ENCODE data around the gene MOB3C.

The MOB3C gene

GRCh38 chr1:46642115-46642680 lies 25.6 kb upstream of the MOB3C start:
- in situ Hi-C loops (cut with MboI; ENCODE audit: low sequenced_read_pairs, unreplicated experiment), result no loop called here
- TF ChIP-seq, protein P1, sequence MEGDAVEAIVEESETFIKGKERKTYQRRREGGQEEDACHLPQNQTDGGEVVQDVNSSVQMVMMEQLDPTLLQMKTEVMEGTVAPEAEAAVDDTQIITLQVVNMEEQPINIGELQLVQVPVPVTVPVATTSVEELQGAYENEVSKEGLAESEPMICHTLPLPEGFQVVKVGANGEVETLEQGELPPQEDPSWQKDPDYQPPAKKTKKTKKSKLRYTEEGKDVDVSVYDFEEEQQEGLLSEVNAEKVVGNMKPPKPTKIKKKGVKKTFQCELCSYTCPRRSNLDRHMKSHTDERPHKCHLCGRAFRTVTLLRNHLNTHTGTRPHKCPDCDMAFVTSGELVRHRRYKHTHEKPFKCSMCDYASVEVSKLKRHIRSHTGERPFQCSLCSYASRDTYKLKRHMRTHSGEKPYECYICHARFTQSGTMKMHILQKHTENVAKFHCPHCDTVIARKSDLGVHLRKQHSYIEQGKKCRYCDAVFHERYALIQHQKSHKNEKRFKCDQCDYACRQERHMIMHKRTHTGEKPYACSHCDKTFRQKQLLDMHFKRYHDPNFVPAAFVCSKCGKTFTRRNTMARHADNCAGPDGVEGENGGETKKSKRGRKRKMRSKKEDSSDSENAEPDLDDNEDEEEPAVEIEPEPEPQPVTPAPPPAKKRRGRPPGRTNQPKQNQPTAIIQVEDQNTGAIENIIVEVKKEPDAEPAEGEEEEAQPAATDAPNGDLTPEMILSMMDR (IDR thresholded peaks at IDR 0.05; ENCODE audit: borderline replicate concordance, control extremely low read depth, extremely low read depth, insufficient read depth, missing control alignments), result no peak
- DNase-seq (ENCODE audit: low spot score), result no peak

DNA sequence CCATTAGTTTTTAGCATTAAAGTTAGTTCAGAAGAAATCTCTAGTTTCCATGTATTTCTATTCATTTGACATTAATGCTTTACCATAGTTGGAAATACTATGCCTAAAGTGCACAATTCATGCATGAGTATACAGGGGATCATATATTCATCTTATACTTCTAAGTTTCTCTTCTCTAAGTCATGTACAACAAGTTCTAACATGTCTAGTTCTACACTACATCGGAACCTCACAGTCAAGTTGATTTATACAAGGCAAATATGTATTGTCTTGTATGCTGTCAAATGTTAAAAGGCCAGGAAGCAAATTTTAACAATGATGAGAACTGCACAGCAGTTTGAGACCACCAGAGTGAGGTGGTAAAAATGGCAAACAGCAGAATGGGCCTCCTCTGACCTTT lies 22.9 kb upstream of the MOB3C start:
- no peak for DNase-seq (ENCODE audit: low spot score)
- in situ Hi-C loops (cut with MboI; ENCODE audit: low sequenced_read_pairs, unreplicated experiment), result no loop called here
- TF ChIP-seq, protein P1 (IDR thresholded peaks at IDR 0.05; ENCODE audit: borderline replicate concordance, control extremely low read depth, extremely low read depth, insufficient read depth, missing control alignments), result no peak

DNA sequence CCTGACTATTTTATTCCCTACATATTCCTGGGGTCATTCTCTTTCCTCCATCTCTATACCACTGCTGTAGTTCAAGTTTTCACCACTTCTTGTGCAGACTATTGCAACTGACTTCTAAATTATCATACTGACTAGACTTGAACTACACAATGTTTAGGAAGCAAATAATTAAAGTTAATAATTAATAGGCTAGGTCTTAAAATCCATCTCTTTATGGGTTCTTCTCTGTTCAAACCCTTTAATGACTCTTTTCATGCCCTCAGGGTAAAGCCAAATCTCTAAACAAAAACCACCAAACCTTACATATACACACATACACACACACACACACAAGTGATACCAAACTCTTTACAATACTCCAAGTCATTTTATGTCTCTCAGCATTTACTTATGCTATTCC lies 22.3 kb upstream of the MOB3C start:
- TF ChIP-seq, protein P1 (IDR thresholded peaks at IDR 0.05; ENCODE audit: borderline replicate concordance, control extremely low read depth, extremely low read depth, insufficient read depth, missing control alignments), result no peak
- in situ Hi-C loops (cut with MboI; ENCODE audit: low sequenced_read_pairs, unreplicated experiment), result no loop called here
- no peak for DNase-seq (ENCODE audit: low spot score)

GRCh38 chr1:46637444-46638083 lies 21.0 kb upstream of the MOB3C start:
- TF ChIP-seq, protein P1 (IDR thresholded peaks at IDR 0.05; ENCODE audit: borderline replicate concordance, control extremely low read depth, extremely low read depth, insufficient read depth, missing control alignments), result no peak
- DNase-seq (ENCODE audit: low spot score), result no peak
- in situ Hi-C loops (cut with MboI; ENCODE audit: low sequenced_read_pairs, unreplicated experiment), result no loop called here

DNA sequence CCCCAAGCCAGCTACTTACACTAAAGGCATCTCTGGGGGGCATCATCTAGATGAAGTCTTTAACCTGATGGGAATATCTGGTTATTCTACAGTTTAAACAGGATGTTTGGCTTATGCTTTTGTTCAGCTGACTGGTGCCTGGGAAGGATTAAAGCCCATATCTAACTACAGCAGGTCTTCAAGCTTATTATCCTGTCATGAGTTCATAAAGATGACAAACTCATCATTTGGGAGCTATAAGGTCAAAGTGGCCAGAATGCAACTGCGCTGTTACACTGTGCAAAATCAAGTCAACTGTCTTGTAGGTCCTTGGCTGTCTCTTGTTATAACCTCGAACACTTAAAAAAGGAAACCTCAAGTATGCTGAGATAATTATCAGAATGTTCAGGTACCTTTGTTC lies 18.6 kb upstream of the MOB3C start:
- in situ Hi-C loops (cut with MboI; ENCODE audit: low sequenced_read_pairs, unreplicated experiment), result no loop called here
- no peak for DNase-seq (ENCODE audit: low spot score)
- TF ChIP-seq, protein P1 (IDR thresholded peaks at IDR 0.05; ENCODE audit: borderline replicate concordance, control extremely low read depth, extremely low read depth, insufficient read depth, missing control alignments), result no peak

DNA sequence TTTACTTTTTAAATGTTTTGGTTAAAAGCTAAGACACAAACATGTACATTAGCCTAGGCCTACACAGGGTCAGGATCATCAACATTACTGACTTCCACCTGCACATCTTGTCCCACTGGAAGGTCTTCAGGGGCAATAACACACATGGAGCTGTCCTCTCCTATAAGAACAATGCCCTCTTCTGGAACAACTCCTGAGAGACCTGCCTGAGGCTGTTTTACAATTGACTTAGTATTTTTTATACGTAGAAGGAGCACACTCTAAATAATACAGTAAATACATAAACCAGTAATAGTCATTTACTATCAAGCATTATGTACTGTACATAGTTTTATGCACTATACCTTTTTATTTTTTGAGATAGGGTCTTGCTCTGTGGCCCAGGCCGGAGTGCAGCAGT lies 14.1 kb upstream of the MOB3C start:
- no peak for DNase-seq (ENCODE audit: low spot score)
- TF ChIP-seq, protein P1 (IDR thresholded peaks at IDR 0.05; ENCODE audit: borderline replicate concordance, control extremely low read depth, extremely low read depth, insufficient read depth, missing control alignments), result no peak
- in situ Hi-C loops (cut with MboI; ENCODE audit: low sequenced_read_pairs, unreplicated experiment), result no loop called here
